ENCODE measurements around the gene MB21D2. TPM values are rescaled to one million over a fixed set of nuclear protein-coding genes. Genes with fewer than 3 reads are reported as not detected.

The MB21D2 gene
- polyA plus RNA-seq, 6 donors from 2014 or later, result not detected

- Mint-ChIP-seq H3K4me3 (no peak overlapping the region), H3K27me3 (peaks cover 0 to 10% (median 8%) of the 10 kb centered on the region in 3 donors), H3K36me3 (no peaks in the 10 kb centered on the region), H3K27ac (no peak overlapping the region), H3K9me3 (peaks cover 0 to 7% (median 2%) of the 10 kb centered on the region in 7 donors), H3K4me1 (no peaks in the 10 kb centered on the region)
- ATAC-seq (ENCODE audit: low read depth in 2 of 2), result no peak
- no peak for DNase-seq
These were observed 169.9 kb downstream of the MB21D2 start for GRCh38 chr3:192747746-192748145.

- peaks cover 0 to 10% (median 8%) of the 10 kb centered on the region in 3 donors for H3K27me3 Mint-ChIP-seq
- peaks cover 0 to 7% (median 2%) of the 10 kb centered on the region in 7 donors for H3K9me3 Mint-ChIP-seq
- H3K36me3 Mint-ChIP-seq, result no peaks in the 10 kb centered on the region
- no peak for DNase-seq
- no peaks in the 10 kb centered on the region for H3K4me1 Mint-ChIP-seq
- no peak for ATAC-seq (ENCODE audit: low read depth in 2 of 2)
- no peak overlapping the region for H3K27ac Mint-ChIP-seq
- no peak overlapping the region for H3K4me3 Mint-ChIP-seq
These were observed 170.5 kb downstream of the MB21D2 start for GRCh38 chr3:192747145-192747544.

Other genes starting within 250 kb of the MB21D2 start
- gene FGF12, start 190.3 kb downstream of the MB21D2 start, polyA plus RNA-seq (ENCODE audit: low read depth in 6 of 6), result not detected